Testis (tissue), 3 donors: ENCODE data around the gene CUEDC1. TPM values are rescaled to one million over a fixed set of nuclear protein-coding genes. Genes with fewer than 3 reads are reported as not detected.
A peak's percentile ranks its signal among the peaks of the same experiment; 100 is the strongest.

Experiments
- DNase-seq: peaks from one replicate; pipeline ENCODE4 v3.0.0-alpha.2; 2019
- H3K27ac ChIP-seq, 2 donors: fragments of 200-600 bp; sonication (generic); one replicate each; pipeline ENCODE4 v1.5.1; 2019
- H3K27me3 ChIP-seq: fragments of 200-600 bp; sonication (generic); one replicate; pipeline ENCODE4 v1.5.1; 2019
- H3K36me3 ChIP-seq: fragments of 200-600 bp; sonication (generic); one replicate; pipeline ENCODE4 v1.5.1; 2017; ENCODE audit warnings: low read depth; ENCODE audit errors: missing control alignments
- H3K4me1 ChIP-seq: fragments of 200-600 bp; sonication (generic); one replicate; pipeline ENCODE4 v1.5.1; 2019
- H3K4me3 ChIP-seq, 2 donors: fragments of 200-600 bp; sonication (generic); one replicate each; pipeline ENCODE4 v1.5.1; 2017 to 2019
- H3K9me3 ChIP-seq: fragments of 200-600 bp; sonication (generic); one replicate; pipeline ENCODE4 v1.5.1; 2017
- CTCF ChIP-seq, 3 experiments: fragments of 450-650 bp in 2 of 3; fragments of 200-600 bp in 1 of 3; sonication (generic) in 1 of 3; IDR thresholded peaks; one replicate each; pipeline ENCODE4 v1.5.1; 2016 to 2019; ENCODE audit warnings: antibody characterized with exemption in 3 of 3, mild to moderate bottlenecking in 2 of 3, moderate library complexity in 1 of 3
- POLR2A ChIP-seq: fragments of 450-650 bp; IDR thresholded peaks from one replicate; pipeline ENCODE4 v1.6.1; 2017; ENCODE audit warnings: antibody characterized with exemption, mild to moderate bottlenecking, moderate library complexity
- WGBS, 2 donors: methylation state at CpG; one replicate each; pipeline ENCODE4 v1.1.5; 2018; 5-methylcytosine and 5-hydroxymethylcytosine counted together
- intact Hi-C: fragments of 100-400 bp; cut with DNase I; formaldehyde crosslinking; loops from one replicate; pipeline ENCODE4 v1.15.1; 2023; ENCODE audit warnings: low total_unique reads
- polyA plus RNA-seq: library from polyadenylated mRNA; stranded (reverse); fragments of 350-450 nt; fragmentation: Illumina TruSeq; extraction: RNeasy Lipid Tissue Mini Kit (QIAGEN cat#74804); gene quantifications from one replicate; pipeline ENCODE4 v1.2.3, GENCODE V29; 2014; ENCODE audit warnings: low read depth, low replicate concordance; ENCODE audit not compliant: insufficient read depth
- total RNA-seq, 2 donors: library from RNA; depleted of rRNA; stranded (reverse); fragments of >200 nt; gene quantifications; one replicate each; pipeline ENCODE4 v1.2.3, GENCODE V29; 2016

CUEDC1 gene
- total and polyA plus RNA-seq, 3 donors from 2014 or later: 6.5 to 13.3 (median 8.6) TPM

GRCh38 chr17:58001461-58002124, 46.4 kb upstream of the CUEDC1 start:
- Histone ChIP-seq H3K4me3 (no peak overlapping the region), H3K27me3 (no peaks in the 10 kb centered on the region), H3K36me3 (no peaks in the 10 kb centered on the region), H3K9me3 (no peaks in the 10 kb centered on the region), H3K4me1 (peaks cover 14% of the 10 kb centered on the region), H3K27ac (no peak overlapping the region)
- DNase-seq: no peak
- TF ChIP-seq POLR2A (no peak), CTCF (IDR thresholded peaks at IDR 0.05) (no peak)
- intact Hi-C loops: no loop called here
- WGBS, 2 donors: 41 to 42% methylated on average over 1 of the region's 1 CpG

- no peak for DNase-seq
These were observed 44.3 kb upstream of the CUEDC1 start for GRCh38 chr17:57999496-58000017.

GRCh38 chr17:57999010-57999495, 43.8 kb upstream of the CUEDC1 start:
- TF ChIP-seq CTCF (IDR thresholded peaks at IDR 0.05) (no peak), POLR2A (no peak)
- H3K4me1 ChIP-seq: peaks cover 3% of the 10 kb centered on the region
- H3K27ac ChIP-seq: no peak overlapping the region
- no peaks in the 10 kb centered on the region for H3K27me3 ChIP-seq
- no peaks in the 10 kb centered on the region for H3K9me3 ChIP-seq
- no peaks in the 10 kb centered on the region for H3K36me3 ChIP-seq
- no peak for DNase-seq
- H3K4me3 ChIP-seq: no peak overlapping the region
- intact Hi-C loops: loop anchor here (5.0 kb wide), 1 partner anchor 137 kb away; no protein-coding TSS in a partner anchor

More at GRCh38 chr17:57999496-58000017, 44.3 kb upstream of the CUEDC1 start:
- H3K4me1 ChIP-seq: peaks cover 3% of the 10 kb centered on the region
- 60 to 80% methylated on average over 1 of the region's 1 CpG for WGBS, 2 donors
- no peaks in the 10 kb centered on the region for H3K27me3 ChIP-seq
- no peaks in the 10 kb centered on the region for H3K9me3 ChIP-seq
- no peak overlapping the region for H3K27ac ChIP-seq
- TF ChIP-seq CTCF (IDR thresholded peaks at IDR 0.05) (peak; percentile 67 to 89 (median 76)), POLR2A (no peak)
- intact Hi-C loops: loop anchor here (5.0 kb wide), 1 partner anchor 137 kb away; no protein-coding TSS in a partner anchor
- H3K36me3 ChIP-seq: no peaks in the 10 kb centered on the region
- H3K4me3 ChIP-seq: no peak overlapping the region

GRCh38 chr17:57997085-57997809, 42.0 kb upstream of the CUEDC1 start:
- intact Hi-C loops: loop anchor here (5.0 kb wide), 1 partner anchor 135 kb away; no protein-coding TSS in a partner anchor
- Histone ChIP-seq H3K9me3 (no peaks in the 10 kb centered on the region), H3K27ac (no peak overlapping the region), H3K27me3 (no peaks in the 10 kb centered on the region), H3K4me3 (no peak overlapping the region), H3K4me1 (peaks cover 9% of the 10 kb centered on the region), H3K36me3 (no peaks in the 10 kb centered on the region)
- no peak for DNase-seq
- TF ChIP-seq CTCF (IDR thresholded peaks at IDR 0.05): no peak
- TF ChIP-seq POLR2A: no peak
- 83 to 89% methylated on average over 3 of the region's 3 CpGs for WGBS, 2 donors
